Keratinocyte (primary cell): ENCODE data around the gene UNC13B. TPM values are rescaled to one million over a fixed set of nuclear protein-coding genes. Genes with fewer than 3 reads are reported as not detected.

ENCODE experiments used
- DNase-seq: peaks from one replicate; pipeline ENCODE4 v3.0.0-alpha.2; 2011; ENCODE audit warnings: low read depth, missing footprints, low spot score
- FAIRE-seq: peaks from 2 replicates; lab custom pipeline; 2011; peaks lifted over from hg19 to GRCh38; lab: Jason Lieb, UNC
- H2AFZ ChIP-seq: 2 replicates; pipeline ENCODE4 v1.6.0; 2012; ENCODE audit warnings: low read length, control low read depth, inconsistent platforms; ENCODE audit not compliant: control insufficient read depth
- H3K27ac ChIP-seq: 2 replicates; pipeline ENCODE4 v1.5.1; 2011; ENCODE audit warnings: low read length; ENCODE audit not compliant: control insufficient read depth, insufficient read depth
- H3K27me3 ChIP-seq: 3 replicates; pipeline ENCODE4 v1.6.0; 2011; ENCODE audit warnings: low read length; ENCODE audit not compliant: control insufficient read depth, insufficient read depth; ENCODE audit errors: extremely low read depth
- H3K36me3 ChIP-seq, 2 experiments: 2 replicates in 1 of 2; 3 replicates in 1 of 2; pipeline ENCODE4 v1.5.1; 2011; ENCODE audit warnings: low read length in 2 of 2, mild to moderate bottlenecking in 1 of 2; ENCODE audit not compliant: control insufficient read depth in 2 of 2, insufficient read depth in 2 of 2; ENCODE audit errors: extremely low read depth in 1 of 2
- H3K4me1 ChIP-seq: 3 replicates; pipeline ENCODE4 v1.5.1; 2011; ENCODE audit warnings: low read length; ENCODE audit not compliant: control insufficient read depth, insufficient read depth; ENCODE audit errors: extremely low read depth
- H3K4me2 ChIP-seq: 3 replicates; pipeline ENCODE4 v1.6.0; 2011; ENCODE audit warnings: low read depth, low read length; ENCODE audit not compliant: control insufficient read depth, insufficient read depth; ENCODE audit errors: extremely low read depth
- H3K4me3 ChIP-seq, 3 experiments: fragments of 200-600 bp in 1 of 3; sonication (generic) in 1 of 3; 2 replicates in 2 of 3; 3 replicates in 1 of 3; pipeline ENCODE4 v1.5.1; 2011 to 2016; ENCODE audit warnings: low read length in 3 of 3, mild to moderate bottlenecking in 3 of 3, control low read depth in 2 of 3, inconsistent platforms in 1 of 3, low read depth in 1 of 3, mixed read lengths in 1 of 3, mixed run types in 1 of 3, moderate library complexity in 1 of 3; ENCODE audit not compliant: control insufficient read depth in 2 of 3, insufficient read depth in 2 of 3; ENCODE audit errors: extremely low read depth in 1 of 3
- H3K79me2 ChIP-seq: 2 replicates; pipeline ENCODE4 v1.6.0; 2012; ENCODE audit warnings: low read length; ENCODE audit not compliant: control insufficient read depth, insufficient read depth
- H3K9ac ChIP-seq: 3 replicates; pipeline ENCODE4 v1.6.0; 2011; ENCODE audit warnings: low read length; ENCODE audit not compliant: control insufficient read depth, insufficient read depth; ENCODE audit errors: extremely low read depth
- H3K9me1 ChIP-seq: 3 replicates; pipeline ENCODE4 v1.6.0; 2011; ENCODE audit warnings: low read length; ENCODE audit not compliant: control insufficient read depth, insufficient read depth; ENCODE audit errors: extremely low read depth
- H3K9me3 ChIP-seq: 2 replicates; pipeline ENCODE4 v1.5.1; 2012; ENCODE audit warnings: low read depth, low read length; ENCODE audit not compliant: control insufficient read depth
- H4K20me1 ChIP-seq: 3 replicates; pipeline ENCODE4 v1.6.0; 2011; ENCODE audit warnings: low read length; ENCODE audit not compliant: control insufficient read depth, insufficient read depth; ENCODE audit errors: extremely low read depth
- EZH2 ChIP-seq: IDR thresholded peaks from one replicate; pipeline ENCODE4 v1.6.1; 2012; ENCODE audit warnings: inconsistent platforms, mild to moderate bottlenecking, low read length, moderate library complexity
- dilution Hi-C: fragments of 300-500 bp; cut with MboI; formaldehyde crosslinking; loops from one replicate; pipeline ENCODE4 v1.7.0; 2020; ENCODE audit warnings: low sequenced_read_pairs; ENCODE audit not compliant: extremely low pct_ligation_motif_present
- polyA plus RNA-seq, 5 experiments: library from polyadenylated mRNA; depleted of rRNA in 3 of 5; stranded (reverse) in 3 of 5; stranded (forward) in 1 of 5; unstranded in 1 of 5; fragments of >200 nt; gene quantifications; 1 replicate in 1 of 5; 2 replicates in 3 of 5; 3 replicates in 1 of 5; pipeline versions ENCODE4 v1.2.1 to v1.2.3, GENCODE V29; 2011 to 2012; ENCODE audit warnings: missing spikeins in 2 of 5, low read depth in 1 of 5, low replicate concordance in 1 of 5
- TF ChIP-seq, protein P1 (sequence below), 3 experiments: IDR thresholded peaks in 1 of 3; conservative IDR thresholded peaks in 1 of 3; optimal IDR thresholded peaks in 1 of 3; 2 replicates in 2 of 3; 3 replicates in 1 of 3; pipeline versions ENCODE3 to v1.5.1; 2011; ENCODE audit warnings: low read length in 3 of 3, mild to moderate bottlenecking in 3 of 3, moderate library complexity in 2 of 3, control low read depth in 1 of 3, inconsistent platforms in 1 of 3; ENCODE audit not compliant: insufficient read depth in 2 of 3; ENCODE audit errors: extremely low read depth in 1 of 3

The UNC13B gene
- polyA plus RNA-seq, 1 donor (not counting 4 experiments of a cell fraction or from before 2014, with no cell fraction given) = 9.3 TPM

DNA sequence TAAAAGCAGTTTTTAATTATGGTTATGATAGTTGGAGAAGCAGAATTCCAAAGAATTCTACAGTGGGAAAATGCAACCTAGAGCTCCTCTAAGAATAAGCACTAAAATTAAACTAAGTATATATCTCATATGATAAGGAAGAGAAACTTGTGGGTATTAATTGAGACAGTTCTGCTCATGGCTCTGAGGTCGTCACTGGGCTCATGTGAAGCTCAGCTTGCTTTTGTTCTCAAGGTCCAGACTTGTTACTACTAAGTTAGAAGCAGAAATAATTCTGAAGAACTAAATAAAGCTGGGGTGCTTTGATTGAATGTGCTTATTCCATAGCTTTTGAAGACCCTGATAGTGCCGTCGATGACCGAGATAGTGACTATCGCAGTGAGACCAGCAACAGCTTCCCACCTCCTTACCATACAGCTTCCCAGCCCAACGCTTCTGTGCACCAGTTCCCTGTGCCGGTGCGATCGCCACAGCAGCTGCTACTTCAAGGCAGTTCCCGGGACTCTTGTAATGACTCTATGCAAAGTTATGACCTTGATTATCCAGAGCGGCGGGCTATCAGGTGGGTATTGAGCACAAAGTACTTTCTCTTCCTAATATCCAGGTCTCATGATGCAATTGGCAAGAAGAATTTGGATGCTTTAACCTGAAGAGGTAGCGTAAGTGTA, 133.7 kb downstream of the UNC13B start:
- Histone ChIP-seq H3K4me2 (no peak overlapping the region), H3K36me3 (no peaks in the 10 kb centered on the region), H3K9me1 (no peaks in the 10 kb centered on the region), H3K27me3 (no peaks in the 10 kb centered on the region), H4K20me1 (no peaks in the 10 kb centered on the region), H3K79me2 (no peaks in the 10 kb centered on the region), H3K9ac (no peak overlapping the region), H3K4me3 (no peak overlapping the region), H3K27ac (no peak overlapping the region), H3K4me1 (no peaks in the 10 kb centered on the region), H2AFZ (no peak overlapping the region), H3K9me3 (no peaks in the 10 kb centered on the region)
- no peak for TF ChIP-seq EZH2
- no peak for FAIRE-seq
- no peak for DNase-seq
- dilution Hi-C loops = no loop called here

GRCh38 chr9:35303567-35303966, 141.8 kb downstream of the UNC13B start:
- dilution Hi-C loops = no loop called here
- Histone ChIP-seq H4K20me1 (no peaks in the 10 kb centered on the region), H3K4me1 (no peaks in the 10 kb centered on the region), H3K27me3 (no peaks in the 10 kb centered on the region), H2AFZ (no peak overlapping the region), H3K9me3 (no peaks in the 10 kb centered on the region), H3K4me2 (no peak overlapping the region), H3K36me3 (no peaks in the 10 kb centered on the region), H3K79me2 (no peaks in the 10 kb centered on the region), H3K9ac (no peak overlapping the region), H3K9me1 (no peaks in the 10 kb centered on the region), H3K4me3 (no peak overlapping the region), H3K27ac (no peak overlapping the region)
- DNase-seq (no peak), FAIRE-seq (no peak)
- TF ChIP-seq EZH2 = no peak
- TF ChIP-seq, protein P1, sequence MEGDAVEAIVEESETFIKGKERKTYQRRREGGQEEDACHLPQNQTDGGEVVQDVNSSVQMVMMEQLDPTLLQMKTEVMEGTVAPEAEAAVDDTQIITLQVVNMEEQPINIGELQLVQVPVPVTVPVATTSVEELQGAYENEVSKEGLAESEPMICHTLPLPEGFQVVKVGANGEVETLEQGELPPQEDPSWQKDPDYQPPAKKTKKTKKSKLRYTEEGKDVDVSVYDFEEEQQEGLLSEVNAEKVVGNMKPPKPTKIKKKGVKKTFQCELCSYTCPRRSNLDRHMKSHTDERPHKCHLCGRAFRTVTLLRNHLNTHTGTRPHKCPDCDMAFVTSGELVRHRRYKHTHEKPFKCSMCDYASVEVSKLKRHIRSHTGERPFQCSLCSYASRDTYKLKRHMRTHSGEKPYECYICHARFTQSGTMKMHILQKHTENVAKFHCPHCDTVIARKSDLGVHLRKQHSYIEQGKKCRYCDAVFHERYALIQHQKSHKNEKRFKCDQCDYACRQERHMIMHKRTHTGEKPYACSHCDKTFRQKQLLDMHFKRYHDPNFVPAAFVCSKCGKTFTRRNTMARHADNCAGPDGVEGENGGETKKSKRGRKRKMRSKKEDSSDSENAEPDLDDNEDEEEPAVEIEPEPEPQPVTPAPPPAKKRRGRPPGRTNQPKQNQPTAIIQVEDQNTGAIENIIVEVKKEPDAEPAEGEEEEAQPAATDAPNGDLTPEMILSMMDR (optimal IDR thresholded peaks at IDR 0.05 in 1 of 3, IDR thresholded peaks at IDR 0.05 in 1 of 3, conservative IDR thresholded peaks at IDR 0.05 in 1 of 3; ENCODE audit: extremely low read depth in 1 of 3, insufficient read depth in 2 of 3, low read length in 3 of 3) = no peak

GRCh38 chr9:35306283-35306682, 144.5 kb downstream of the UNC13B start:
- Histone ChIP-seq H3K4me1 (no peaks in the 10 kb centered on the region), H3K4me3 (no peak overlapping the region), H3K9ac (no peak overlapping the region), H3K9me1 (no peaks in the 10 kb centered on the region), H3K27ac (no peak overlapping the region), H3K27me3 (no peaks in the 10 kb centered on the region), H3K36me3 (peaks cover 0 to 2% of the 10 kb centered on the region in 2 experiments), H3K4me2 (no peak overlapping the region), H2AFZ (no peak overlapping the region), H4K20me1 (no peaks in the 10 kb centered on the region), H3K79me2 (no peaks in the 10 kb centered on the region), H3K9me3 (no peaks in the 10 kb centered on the region)
- dilution Hi-C loops = no loop called here
- DNase-seq = no peak
- peak; percentile 29 for FAIRE-seq
- TF ChIP-seq, protein P1 (optimal IDR thresholded peaks at IDR 0.05 in 1 of 3, IDR thresholded peaks at IDR 0.05 in 1 of 3, conservative IDR thresholded peaks at IDR 0.05 in 1 of 3; ENCODE audit: extremely low read depth in 1 of 3, insufficient read depth in 2 of 3, low read length in 3 of 3) = no peak
